ENCODE data around the gene IGSF6.

IGSF6 gene

GRCh38 chr16:21598701-21599121 lies 53.7 kb downstream of the IGSF6 start:
- DNase-seq: peak; percentile 3

GRCh38 chr16:21598206-21598605 lies 54.2 kb downstream of the IGSF6 start:
- DNase-seq: no peak

GRCh38 chr16:21597561-21598030 lies 54.8 kb downstream of the IGSF6 start:
- no peak for DNase-seq

GRCh38 chr16:21593530-21594289 lies 58.7 kb downstream of the IGSF6 start:
- no peak for DNase-seq

GRCh38 chr16:21592191-21592590 lies 60.2 kb downstream of the IGSF6 start:
- no peak for DNase-seq

- DNase-seq: no peak
Observed at GRCh38 chr16:21590796-21591195, 61.6 kb downstream of the IGSF6 start.

- no peak for DNase-seq
Observed at GRCh38 chr16:21590287-21590686, 62.1 kb downstream of the IGSF6 start.

- no peak for DNase-seq
Observed at GRCh38 chr16:21589551-21589950, 62.9 kb downstream of the IGSF6 start.
